ENCODE data around the gene CSTPP1.

DNA sequence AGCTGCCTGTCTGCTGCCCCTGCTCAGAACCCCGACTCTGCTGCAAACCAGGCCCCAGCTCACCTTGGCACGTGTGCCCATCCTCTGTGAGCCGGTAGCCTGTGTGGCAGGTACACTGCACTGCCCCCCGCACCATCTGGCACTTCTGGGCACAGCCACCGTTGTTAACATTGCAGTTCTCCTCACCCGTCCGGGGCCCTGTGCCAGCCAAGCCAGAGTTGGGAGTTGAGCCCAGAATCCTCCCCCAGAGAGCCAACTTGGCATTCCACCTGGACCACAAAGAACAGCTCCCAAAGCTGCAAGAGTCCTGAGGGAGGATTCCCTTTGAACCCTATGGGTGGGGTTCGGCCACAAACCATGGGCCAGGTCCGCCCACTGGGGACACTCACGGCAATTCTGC is 40.7 kb upstream of the CSTPP1 start:
- TF ChIP-seq, protein P1, sequence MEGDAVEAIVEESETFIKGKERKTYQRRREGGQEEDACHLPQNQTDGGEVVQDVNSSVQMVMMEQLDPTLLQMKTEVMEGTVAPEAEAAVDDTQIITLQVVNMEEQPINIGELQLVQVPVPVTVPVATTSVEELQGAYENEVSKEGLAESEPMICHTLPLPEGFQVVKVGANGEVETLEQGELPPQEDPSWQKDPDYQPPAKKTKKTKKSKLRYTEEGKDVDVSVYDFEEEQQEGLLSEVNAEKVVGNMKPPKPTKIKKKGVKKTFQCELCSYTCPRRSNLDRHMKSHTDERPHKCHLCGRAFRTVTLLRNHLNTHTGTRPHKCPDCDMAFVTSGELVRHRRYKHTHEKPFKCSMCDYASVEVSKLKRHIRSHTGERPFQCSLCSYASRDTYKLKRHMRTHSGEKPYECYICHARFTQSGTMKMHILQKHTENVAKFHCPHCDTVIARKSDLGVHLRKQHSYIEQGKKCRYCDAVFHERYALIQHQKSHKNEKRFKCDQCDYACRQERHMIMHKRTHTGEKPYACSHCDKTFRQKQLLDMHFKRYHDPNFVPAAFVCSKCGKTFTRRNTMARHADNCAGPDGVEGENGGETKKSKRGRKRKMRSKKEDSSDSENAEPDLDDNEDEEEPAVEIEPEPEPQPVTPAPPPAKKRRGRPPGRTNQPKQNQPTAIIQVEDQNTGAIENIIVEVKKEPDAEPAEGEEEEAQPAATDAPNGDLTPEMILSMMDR (IDR thresholded peaks at IDR 0.05): no peak
- TF ChIP-seq EP300 (IDR thresholded peaks at IDR 0.05; ENCODE audit: low read depth): no peak
